PFSK-1 (cell line): ENCODE results near the gene PLA2G4B.

Source experiments
- FOXP2 ChIP-seq: optimal IDR thresholded peaks from 2 replicates; pipeline ENCODE3; 2011; ENCODE audit warnings: borderline replicate concordance, control low read depth, inconsistent platforms; ENCODE audit not compliant: insufficient read depth; ENCODE audit errors: extremely low read length, extremely low read depth
- POLR2AphosphoS5 ChIP-seq: IDR thresholded peaks from 2 replicates; pipeline ENCODE4 v1.6.1; 2012; ENCODE audit warnings: low read depth, mild to moderate bottlenecking, control low read depth, low read length, moderate library complexity
- SIN3A ChIP-seq: IDR thresholded peaks from 2 replicates; pipeline ENCODE4 v1.6.1; 2012; ENCODE audit warnings: mild to moderate bottlenecking, low read length, moderate library complexity, borderline replicate concordance; ENCODE audit not compliant: insufficient read depth
- TAF1 ChIP-seq: IDR thresholded peaks from 2 replicates; pipeline ENCODE4 v1.6.1; 2012; ENCODE audit warnings: low read length, control low read depth, borderline replicate concordance; ENCODE audit not compliant: insufficient read depth
- TF ChIP-seq, protein P1 (sequence below), 2 experiments: IDR thresholded peaks; 2 replicates each; pipeline versions ENCODE4 v1.6.1 to v1.8.0; 2011 to 2012; ENCODE audit warnings: low read depth in 2 of 2, low read length in 2 of 2, control low read depth in 1 of 2, inconsistent platforms in 1 of 2, mild to moderate bottlenecking in 1 of 2, moderate library complexity in 1 of 2; ENCODE audit not compliant: insufficient read depth in 1 of 2

PLA2G4B gene

DNA sequence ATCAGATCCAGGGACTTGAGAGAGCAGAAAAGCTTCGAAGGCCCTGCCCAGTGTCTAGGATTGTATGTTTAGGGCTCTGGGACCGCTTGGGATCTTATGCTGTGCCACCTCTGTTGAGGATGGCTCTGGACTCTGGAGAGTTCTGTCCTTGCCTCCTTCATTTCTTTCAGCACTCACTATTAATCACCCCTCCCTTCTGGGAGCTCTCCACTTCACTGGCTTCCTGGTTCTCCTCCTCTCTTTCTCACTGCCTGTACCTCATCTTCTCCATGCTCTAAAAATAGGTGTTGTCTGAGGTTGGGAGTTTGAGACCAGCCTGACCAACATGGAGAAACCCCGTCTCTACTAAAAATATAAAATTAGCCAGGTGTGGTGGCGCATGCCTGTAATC, 47.1 kb upstream of the PLA2G4B start:
- no peak for TF ChIP-seq FOXP2
- TF ChIP-seq, protein P1, sequence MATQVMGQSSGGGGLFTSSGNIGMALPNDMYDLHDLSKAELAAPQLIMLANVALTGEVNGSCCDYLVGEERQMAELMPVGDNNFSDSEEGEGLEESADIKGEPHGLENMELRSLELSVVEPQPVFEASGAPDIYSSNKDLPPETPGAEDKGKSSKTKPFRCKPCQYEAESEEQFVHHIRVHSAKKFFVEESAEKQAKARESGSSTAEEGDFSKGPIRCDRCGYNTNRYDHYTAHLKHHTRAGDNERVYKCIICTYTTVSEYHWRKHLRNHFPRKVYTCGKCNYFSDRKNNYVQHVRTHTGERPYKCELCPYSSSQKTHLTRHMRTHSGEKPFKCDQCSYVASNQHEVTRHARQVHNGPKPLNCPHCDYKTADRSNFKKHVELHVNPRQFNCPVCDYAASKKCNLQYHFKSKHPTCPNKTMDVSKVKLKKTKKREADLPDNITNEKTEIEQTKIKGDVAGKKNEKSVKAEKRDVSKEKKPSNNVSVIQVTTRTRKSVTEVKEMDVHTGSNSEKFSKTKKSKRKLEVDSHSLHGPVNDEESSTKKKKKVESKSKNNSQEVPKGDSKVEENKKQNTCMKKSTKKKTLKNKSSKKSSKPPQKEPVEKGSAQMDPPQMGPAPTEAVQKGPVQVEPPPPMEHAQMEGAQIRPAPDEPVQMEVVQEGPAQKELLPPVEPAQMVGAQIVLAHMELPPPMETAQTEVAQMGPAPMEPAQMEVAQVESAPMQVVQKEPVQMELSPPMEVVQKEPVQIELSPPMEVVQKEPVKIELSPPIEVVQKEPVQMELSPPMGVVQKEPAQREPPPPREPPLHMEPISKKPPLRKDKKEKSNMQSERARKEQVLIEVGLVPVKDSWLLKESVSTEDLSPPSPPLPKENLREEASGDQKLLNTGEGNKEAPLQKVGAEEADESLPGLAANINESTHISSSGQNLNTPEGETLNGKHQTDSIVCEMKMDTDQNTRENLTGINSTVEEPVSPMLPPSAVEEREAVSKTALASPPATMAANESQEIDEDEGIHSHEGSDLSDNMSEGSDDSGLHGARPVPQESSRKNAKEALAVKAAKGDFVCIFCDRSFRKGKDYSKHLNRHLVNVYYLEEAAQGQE (IDR thresholded peaks at IDR 0.05; ENCODE audit: insufficient read depth in 1 of 2, low read depth in 2 of 2, low read length in 2 of 2): no peak
- no peak for TF ChIP-seq TAF1
- no peak for TF ChIP-seq POLR2AphosphoS5
- no peak for TF ChIP-seq SIN3A

DNA sequence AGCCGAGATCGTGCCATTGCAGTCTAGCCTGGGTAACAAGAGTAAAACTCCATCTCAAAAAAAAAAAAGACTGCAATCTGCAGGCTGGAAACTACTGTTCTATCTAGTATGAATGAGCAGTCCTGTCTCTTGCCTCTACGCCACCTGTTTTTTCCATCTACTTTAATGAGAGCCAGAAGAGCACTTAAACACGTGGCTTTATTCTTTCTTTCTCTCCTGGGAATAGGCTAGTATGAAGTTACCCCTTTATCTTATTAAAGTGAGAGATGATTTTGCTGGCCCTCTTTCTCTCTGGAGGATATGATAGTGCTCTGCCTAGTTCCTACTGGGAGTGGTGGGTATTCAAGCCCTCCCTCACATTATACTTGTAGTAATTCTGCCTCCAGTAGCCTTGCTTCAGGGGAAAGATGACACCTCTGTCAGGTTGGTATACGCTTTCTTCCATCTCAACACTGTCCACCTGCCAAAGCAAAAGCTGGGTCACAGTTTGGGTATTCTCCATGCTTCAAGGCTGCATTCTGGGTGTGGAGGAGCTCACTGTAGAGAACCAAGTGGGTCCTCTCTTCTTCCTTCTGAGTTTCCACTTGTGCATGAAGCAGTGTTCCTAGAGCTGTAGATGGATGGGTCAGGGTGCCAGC, 46.5 kb upstream of the PLA2G4B start:
- TF ChIP-seq POLR2AphosphoS5 (no peak), SIN3A (no peak), FOXP2 (no peak), TAF1 (no peak)
- TF ChIP-seq, protein P1 (IDR thresholded peaks at IDR 0.05; ENCODE audit: insufficient read depth in 1 of 2, low read depth in 2 of 2, low read length in 2 of 2): no peak

DNA sequence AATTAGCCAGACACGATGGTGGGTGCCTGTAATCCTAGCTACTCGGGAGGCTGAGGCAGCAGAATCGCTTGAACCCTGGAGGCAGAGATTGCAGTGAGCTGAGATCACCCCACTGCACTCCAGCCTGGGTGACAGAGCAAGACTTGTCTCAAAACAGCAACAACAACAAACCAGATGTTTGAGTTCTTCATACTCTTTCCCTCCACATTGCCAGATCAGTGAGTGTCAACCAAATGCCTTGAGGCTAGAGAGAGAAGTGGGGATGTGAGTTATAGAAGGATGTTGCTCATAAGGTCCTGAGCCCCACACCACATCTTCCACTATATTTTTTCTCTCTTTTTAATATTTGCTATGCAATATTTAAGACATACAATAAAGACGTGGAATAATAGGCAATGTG, 44.6 kb upstream of the PLA2G4B start:
- no peak for TF ChIP-seq FOXP2
- no peak for TF ChIP-seq TAF1
- TF ChIP-seq POLR2AphosphoS5: no peak
- TF ChIP-seq, protein P1 (IDR thresholded peaks at IDR 0.05; ENCODE audit: insufficient read depth in 1 of 2, low read depth in 2 of 2, low read length in 2 of 2): no peak

DNA sequence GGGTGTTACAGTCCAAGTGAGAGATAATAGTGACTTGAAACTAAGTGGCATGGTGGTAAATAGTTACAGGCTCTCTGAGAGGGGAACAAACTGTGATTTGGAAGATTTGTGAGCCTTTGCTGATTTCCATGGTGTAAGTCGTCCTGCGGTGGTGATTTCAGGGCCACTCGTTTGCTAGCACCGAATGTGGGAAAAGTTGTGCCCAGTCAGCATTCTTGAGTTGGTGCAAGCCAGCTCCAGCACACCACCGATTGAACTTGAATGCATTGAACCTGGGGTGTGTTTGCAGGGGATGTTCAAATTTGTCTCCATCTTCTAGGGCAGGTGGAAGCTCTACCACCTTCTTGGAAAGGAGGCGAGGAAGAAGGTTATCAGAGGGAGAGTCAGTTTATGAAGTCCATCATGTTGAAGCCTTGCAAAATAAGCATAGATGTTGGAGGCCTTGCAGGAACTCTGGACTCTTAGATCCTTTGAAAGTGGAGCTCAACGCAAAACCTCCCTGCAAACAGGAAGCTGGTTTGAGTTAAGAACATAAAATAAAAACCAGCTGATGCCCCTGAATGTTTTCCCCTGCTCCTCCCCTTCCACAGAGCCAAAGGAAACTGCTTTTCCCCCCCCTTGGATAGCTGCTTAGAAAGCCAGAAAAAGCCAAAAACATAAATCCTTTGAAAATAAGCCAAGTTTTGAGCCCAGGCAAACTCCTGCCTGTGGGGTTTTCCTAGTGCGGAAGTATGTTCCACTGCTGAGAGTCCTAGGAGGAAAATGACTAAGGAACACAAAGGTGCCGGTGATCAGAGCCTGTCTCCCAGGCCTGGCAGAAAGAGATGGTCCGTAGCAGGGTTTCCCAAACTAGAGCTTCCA, 42.4 kb upstream of the PLA2G4B start:
- TF ChIP-seq, protein P1 (IDR thresholded peaks at IDR 0.05; ENCODE audit: insufficient read depth in 1 of 2, low read depth in 2 of 2, low read length in 2 of 2): no peak
